ENCODE measurements around the gene CCDC169.

- TF ChIP-seq CTCF (conservative IDR thresholded peaks at IDR 0.05; ENCODE audit: low read length) (no peak), EZH2phosphoT487 (IDR thresholded peaks at IDR 0.05; ENCODE audit: borderline replicate concordance) (no peak)
These were observed 24.2 kb downstream of the CCDC169 start for GRCh38 chr13:36273431-36273830.

Measured in Loucy (cell line).